Calu3 (cell line): Measurements from ENCODE around the gene LRP4. TPM values are rescaled to one million over a fixed set of nuclear protein-coding genes. Genes with fewer than 3 reads are reported as not detected.
A peak's percentile ranks its signal among the peaks of the same experiment; 100 is the strongest.

ENCODE experiments used
- BruUV-seq: library from RNA; stranded (reverse); fragments of 400-500 nt; replicated peaks from 2 replicates; lab custom pipeline; 2021; lab: Mats Ljungman, UMichigan
- CTCF ChIA-PET: fragments of 300-600 bp; sonication (Branson Sonifier 250); formaldehyde crosslinking; loops from one replicate; lab custom pipeline; 2022; ENCODE audit warnings: antibody characterized with exemption; lab: Charles Lee
- DNase-seq: peaks from one replicate; pipeline ENCODE4 v3.0.0; 2022
- H3K27ac Mint-ChIP-seq: one replicate; pipeline ENCODE4 v1.8.0; 2022; ENCODE audit warnings: mixed read lengths; ENCODE audit not compliant: unreplicated experiment
- H3K27me3 Mint-ChIP-seq: one replicate; pipeline ENCODE4 v1.8.0; 2022; ENCODE audit warnings: mixed read lengths; ENCODE audit not compliant: unreplicated experiment
- H3K36me3 Mint-ChIP-seq: one replicate; pipeline ENCODE4 v1.8.0; 2022; ENCODE audit warnings: mild to moderate bottlenecking, moderate library complexity, mixed read lengths; ENCODE audit not compliant: insufficient read depth, unreplicated experiment
- H3K4me1 Mint-ChIP-seq: one replicate; pipeline ENCODE4 v1.8.0; 2022; ENCODE audit warnings: mild to moderate bottlenecking, low read depth, mixed read lengths; ENCODE audit not compliant: unreplicated experiment
- H3K4me3 Mint-ChIP-seq: one replicate; pipeline ENCODE4 v1.8.0; 2022; ENCODE audit warnings: mild to moderate bottlenecking, low read depth, moderate library complexity, mixed read lengths; ENCODE audit not compliant: unreplicated experiment
- H3K9me3 Mint-ChIP-seq: one replicate; pipeline ENCODE4 v1.8.0; 2022; ENCODE audit warnings: low read depth, mixed read lengths; ENCODE audit not compliant: unreplicated experiment
- intact Hi-C: fragments of 100-400 bp; cut with micrococcal nuclease; formaldehyde crosslinking; loops from one replicate; pipeline ENCODE4 v1.10.0; 2022; ENCODE audit not compliant: unreplicated experiment
- total RNA-seq: library from RNA; stranded (reverse); gene quantifications from 2 replicates; pipeline ENCODE4 v1.2.3, GENCODE V29; 2022
- TF ChIP-seq, protein P1 (sequence below): fragments of 200-600 bp; IDR thresholded peaks from one replicate; pipeline ENCODE4 v1.8.0; 2022; ENCODE audit warnings: antibody characterized with exemption; ENCODE audit not compliant: unreplicated experiment

LRP4 gene
- total RNA-seq, 1 experiment from 2014 or later = 0.80 TPM

- H3K9me3 Mint-ChIP-seq = no peaks in the 10 kb centered on the region
- TF ChIP-seq, protein P1, sequence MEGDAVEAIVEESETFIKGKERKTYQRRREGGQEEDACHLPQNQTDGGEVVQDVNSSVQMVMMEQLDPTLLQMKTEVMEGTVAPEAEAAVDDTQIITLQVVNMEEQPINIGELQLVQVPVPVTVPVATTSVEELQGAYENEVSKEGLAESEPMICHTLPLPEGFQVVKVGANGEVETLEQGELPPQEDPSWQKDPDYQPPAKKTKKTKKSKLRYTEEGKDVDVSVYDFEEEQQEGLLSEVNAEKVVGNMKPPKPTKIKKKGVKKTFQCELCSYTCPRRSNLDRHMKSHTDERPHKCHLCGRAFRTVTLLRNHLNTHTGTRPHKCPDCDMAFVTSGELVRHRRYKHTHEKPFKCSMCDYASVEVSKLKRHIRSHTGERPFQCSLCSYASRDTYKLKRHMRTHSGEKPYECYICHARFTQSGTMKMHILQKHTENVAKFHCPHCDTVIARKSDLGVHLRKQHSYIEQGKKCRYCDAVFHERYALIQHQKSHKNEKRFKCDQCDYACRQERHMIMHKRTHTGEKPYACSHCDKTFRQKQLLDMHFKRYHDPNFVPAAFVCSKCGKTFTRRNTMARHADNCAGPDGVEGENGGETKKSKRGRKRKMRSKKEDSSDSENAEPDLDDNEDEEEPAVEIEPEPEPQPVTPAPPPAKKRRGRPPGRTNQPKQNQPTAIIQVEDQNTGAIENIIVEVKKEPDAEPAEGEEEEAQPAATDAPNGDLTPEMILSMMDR = no peak
- CTCF ChIA-PET = no interaction called here
- no peaks in the 10 kb centered on the region for H3K36me3 Mint-ChIP-seq
- BruUV-seq = no TSS peak
- no peak overlapping the region for H3K27ac Mint-ChIP-seq
- DNase-seq = no peak
- no peak overlapping the region for H3K4me3 Mint-ChIP-seq
- intact Hi-C loops = no loop called here
- peaks cover 21% of the 10 kb centered on the region for H3K27me3 Mint-ChIP-seq
- no peaks in the 10 kb centered on the region for H3K4me1 Mint-ChIP-seq
These were observed 63.2 kb downstream of the LRP4 start for GRCh38 chr11:46855167-46855566.

DNA sequence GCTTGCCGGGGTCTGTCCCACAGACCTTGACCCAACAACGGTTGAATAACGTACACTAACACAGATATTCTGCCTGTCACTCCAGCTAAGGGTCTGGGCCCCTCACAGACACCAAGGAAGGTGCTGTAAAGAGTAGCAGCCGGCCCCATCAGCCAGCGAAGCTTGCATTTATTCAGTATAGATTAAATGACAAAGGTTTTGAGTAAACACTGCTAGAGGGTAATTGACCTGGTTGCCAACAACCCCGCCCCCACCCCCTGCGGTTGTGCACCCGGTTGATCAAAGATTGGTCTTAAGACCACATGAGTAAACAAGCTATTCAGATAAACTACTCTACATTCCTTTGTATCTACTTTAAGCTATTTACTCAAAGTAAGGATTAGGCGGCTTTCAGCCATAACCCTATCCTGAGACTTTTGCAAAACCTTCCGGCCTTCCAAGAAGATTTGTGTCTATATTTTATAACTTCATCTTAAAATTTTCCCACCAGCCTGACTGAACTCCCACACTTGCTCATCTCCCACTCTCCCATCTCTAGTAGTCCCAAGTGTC lies 67.4 kb downstream of the LRP4 start:
- Mint-ChIP-seq H3K36me3 (peaks cover 6% of the 10 kb centered on the region), H3K9me3 (no peaks in the 10 kb centered on the region), H3K4me1 (peaks cover 11% of the 10 kb centered on the region), H3K4me3 (no peak overlapping the region), H3K27me3 (no peaks in the 10 kb centered on the region), H3K27ac (no peak overlapping the region)
- TF ChIP-seq, protein P1 = no peak
- intact Hi-C loops = no loop called here
- no peak for DNase-seq
- BruUV-seq = no TSS peak
- CTCF ChIA-PET = no interaction called here

DNA sequence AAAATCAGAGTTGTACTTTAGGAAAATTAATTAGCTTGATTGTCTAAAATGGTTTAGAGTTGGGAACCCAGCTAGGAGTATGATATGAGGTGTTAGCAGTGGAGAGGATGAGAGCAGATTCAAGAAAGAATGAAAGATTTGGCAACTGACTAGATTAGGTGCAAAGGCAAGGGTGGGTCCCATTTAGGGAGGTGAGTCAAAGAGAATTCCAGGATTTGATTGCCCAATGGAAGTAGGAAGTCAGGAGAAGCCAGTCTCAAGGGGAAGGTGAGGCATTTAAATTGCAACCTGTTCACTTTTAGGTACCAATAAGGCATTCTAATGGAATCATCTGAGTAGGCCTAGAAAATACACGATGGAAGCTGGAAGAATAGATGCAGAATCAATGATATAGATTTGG lies 68.7 kb downstream of the LRP4 start:
- Mint-ChIP-seq H3K4me3 (no peak overlapping the region), H3K4me1 (peaks cover 11% of the 10 kb centered on the region), H3K9me3 (no peaks in the 10 kb centered on the region), H3K36me3 (peaks cover 19% of the 10 kb centered on the region), H3K27me3 (no peaks in the 10 kb centered on the region), H3K27ac (no peak overlapping the region)
- DNase-seq = no peak
- no TSS peak for BruUV-seq
- intact Hi-C loops = no loop called here
- CTCF ChIA-PET = no interaction called here
- TF ChIP-seq, protein P1 = no peak

- H3K9me3 Mint-ChIP-seq = no peaks in the 10 kb centered on the region
- no peaks in the 10 kb centered on the region for H3K27me3 Mint-ChIP-seq
- H3K27ac Mint-ChIP-seq = peak overlapping the region; percentile 77
- peaks cover 35% of the 10 kb centered on the region for H3K36me3 Mint-ChIP-seq
- TF ChIP-seq, protein P1 = no peak
- no peak for DNase-seq
- CTCF ChIA-PET = interaction anchor here (0.6 kb wide), 1 partner anchor 19 kb away, joined by 3 read pairs; no protein-coding TSS in a partner anchor
- peaks cover 18% of the 10 kb centered on the region for H3K4me1 Mint-ChIP-seq
- intact Hi-C loops = no loop called here
- TSS peak; percentile 81 for BruUV-seq
- H3K4me3 Mint-ChIP-seq = peak overlapping the region; percentile 95
These were observed 71.9 kb downstream of the LRP4 start for GRCh38 chr11:46846510-46846830.
